Activated T-helper 1 cell treated with anti-CD3 and anti-CD28 coated beads, Interleukin-12 subunit alpha, Interleukin-12 subunit beta, Interleukin-2, Interleukin-4 antibody, amounts not matched to agents 30 ng/mL and 10 ng/mL and 1 ng/mL, durations not matched to agents 14 hours and 24 hours and 36 hours (primary cell): ENCODE results near the gene MFSD11. TPM values are rescaled to one million over a fixed set of nuclear protein-coding genes. Genes with fewer than 3 reads are reported as not detected.
"Not testable (repeated sequence)": the region's sequence is repeated elsewhere in the genome, so short reads cannot be mapped to it uniquely, and the experiment has no call there.

Experiments
- DNase-seq: peaks from one replicate; pipeline ENCODE4 v3.0.0; 2021; ENCODE audit warnings: low spot score
- H3K27ac Mint-ChIP-seq: one replicate; pipeline ENCODE4 v1.8.0; 2021; ENCODE audit warnings: mild to moderate bottlenecking, mixed read lengths
- H3K27me3 Mint-ChIP-seq: one replicate; pipeline ENCODE4 v1.8.0; 2022; ENCODE audit warnings: mild to moderate bottlenecking, moderate library complexity, mixed read lengths; ENCODE audit not compliant: insufficient read depth
- H3K36me3 Mint-ChIP-seq: one replicate; pipeline ENCODE4 v1.8.0; 2021; ENCODE audit warnings: low read depth, mixed read lengths
- H3K4me1 Mint-ChIP-seq: one replicate; pipeline ENCODE4 v1.8.0; 2021; ENCODE audit warnings: low read depth, mixed read lengths
- H3K4me3 Mint-ChIP-seq: one replicate; pipeline ENCODE4 v1.8.0; 2021; ENCODE audit warnings: mild to moderate bottlenecking, moderate library complexity, mixed read lengths
- H3K9me3 Mint-ChIP-seq: one replicate; pipeline ENCODE4 v1.8.0; 2021; ENCODE audit warnings: mixed read lengths
- intact Hi-C: fragments of 100-400 bp; cut with micrococcal nuclease; formaldehyde crosslinking; loops from one replicate; pipeline ENCODE4 v1.15.1; 2024
- total RNA-seq: library from RNA; stranded (reverse); gene quantifications from 2 replicates; pipeline ENCODE4 v1.2.3, GENCODE V29; 2022

The MFSD11 gene
- total RNA-seq, 1 donor from 2014 or later, result 17.1 TPM

DNA sequence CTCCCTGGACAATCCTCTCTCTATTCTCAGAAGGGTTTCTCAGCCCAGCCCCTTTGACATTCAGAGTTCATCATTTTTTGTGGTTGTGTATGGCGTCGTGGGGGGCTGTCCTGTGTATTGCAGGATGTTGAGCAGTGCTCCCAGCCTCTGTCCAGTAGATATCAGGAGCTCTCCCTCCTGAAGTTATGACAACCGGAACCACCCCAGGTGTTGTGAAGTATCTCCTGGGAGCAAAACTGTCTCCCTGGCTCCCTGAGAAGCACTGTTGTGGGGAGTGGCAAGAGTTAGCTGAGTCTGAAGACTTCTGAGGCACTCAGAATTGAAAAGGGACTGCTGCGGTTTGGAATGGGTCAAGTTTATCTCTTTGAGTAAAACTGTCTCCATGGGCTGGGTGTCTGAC lies 74.3 kb downstream of the MFSD11 start:
- DNase-seq, result no peak
- Mint-ChIP-seq H3K4me1 (peaks cover 8% of the 10 kb centered on the region), H3K27ac (no peak overlapping the region), H3K4me3 (no peak overlapping the region), H3K9me3 (no peaks in the 10 kb centered on the region), H3K36me3 (no peaks in the 10 kb centered on the region), H3K27me3 (peaks cover 4% of the 10 kb centered on the region)
- intact Hi-C loops, result no loop called here

DNA sequence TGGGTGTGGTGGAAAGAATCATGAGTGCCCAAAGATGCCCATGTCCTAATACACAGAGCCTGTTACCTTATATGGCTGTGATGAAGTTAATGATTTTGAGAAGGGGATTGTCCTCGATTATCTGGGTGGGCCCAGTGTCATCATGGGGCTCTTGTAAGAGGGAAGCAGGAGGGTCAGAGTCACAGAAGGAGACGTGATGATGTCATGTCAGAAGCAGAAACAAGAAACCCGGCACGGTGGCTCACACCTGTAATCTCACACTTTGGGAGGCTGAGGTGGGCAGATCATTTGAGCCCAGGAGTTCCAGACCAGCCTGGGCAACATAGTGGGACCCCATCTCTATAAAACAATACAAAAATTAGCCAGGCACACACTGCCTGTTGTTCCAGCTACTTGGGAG lies 75.0 kb downstream of the MFSD11 start:
- H3K27me3 Mint-ChIP-seq, result peaks cover 4% of the 10 kb centered on the region
- H3K36me3 Mint-ChIP-seq, result no peaks in the 10 kb centered on the region
- no peak for DNase-seq
- no peaks in the 10 kb centered on the region for H3K9me3 Mint-ChIP-seq
- H3K4me3 Mint-ChIP-seq, result no peak overlapping the region
- no peak overlapping the region for H3K27ac Mint-ChIP-seq
- intact Hi-C loops, result no loop called here
- H3K4me1 Mint-ChIP-seq, result peaks cover 8% of the 10 kb centered on the region

DNA sequence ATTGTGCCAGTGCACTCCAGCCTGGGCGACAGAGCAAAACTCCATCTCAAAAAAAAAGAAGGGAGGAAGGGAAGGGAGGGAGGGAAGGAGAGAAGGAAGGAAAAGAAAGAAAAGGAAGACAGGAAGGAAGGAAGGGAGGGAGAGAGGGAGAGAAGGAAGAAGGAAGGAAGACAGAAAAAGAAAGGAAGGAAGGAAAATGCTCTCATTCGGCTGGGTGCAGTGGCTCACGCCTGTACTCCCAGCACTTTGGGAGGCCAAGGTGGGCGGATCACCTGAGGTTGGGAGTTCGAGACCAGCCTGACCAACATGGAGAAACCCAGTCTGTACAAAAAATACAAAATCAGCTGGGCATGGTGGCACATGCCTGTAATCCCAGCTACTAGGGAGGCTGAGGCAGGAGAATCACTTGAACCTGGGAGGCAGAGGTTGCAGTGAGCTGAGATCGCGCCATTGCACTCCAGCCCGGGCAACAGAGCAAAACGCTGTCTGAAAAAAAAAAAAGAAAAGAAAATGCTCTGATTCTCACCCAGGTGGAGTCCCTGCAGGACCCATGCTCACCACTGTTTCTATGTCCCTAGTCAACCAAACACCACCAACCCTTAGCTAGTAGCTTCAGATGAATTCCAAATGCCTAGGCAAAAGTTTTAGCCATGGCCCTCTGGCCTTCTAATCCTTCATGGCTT lies 78.1 kb downstream of the MFSD11 start:
- H3K9me3 Mint-ChIP-seq, H3K27ac Mint-ChIP-seq, H3K36me3 Mint-ChIP-seq, H3K27me3 Mint-ChIP-seq, DNase-seq, H3K4me3 Mint-ChIP-seq, H3K4me1 Mint-ChIP-seq: not testable (repeated sequence)
- intact Hi-C loops, result loop anchor here (1.0 kb wide), 1 partner anchor 251 kb away; no protein-coding TSS in a partner anchor

DNA sequence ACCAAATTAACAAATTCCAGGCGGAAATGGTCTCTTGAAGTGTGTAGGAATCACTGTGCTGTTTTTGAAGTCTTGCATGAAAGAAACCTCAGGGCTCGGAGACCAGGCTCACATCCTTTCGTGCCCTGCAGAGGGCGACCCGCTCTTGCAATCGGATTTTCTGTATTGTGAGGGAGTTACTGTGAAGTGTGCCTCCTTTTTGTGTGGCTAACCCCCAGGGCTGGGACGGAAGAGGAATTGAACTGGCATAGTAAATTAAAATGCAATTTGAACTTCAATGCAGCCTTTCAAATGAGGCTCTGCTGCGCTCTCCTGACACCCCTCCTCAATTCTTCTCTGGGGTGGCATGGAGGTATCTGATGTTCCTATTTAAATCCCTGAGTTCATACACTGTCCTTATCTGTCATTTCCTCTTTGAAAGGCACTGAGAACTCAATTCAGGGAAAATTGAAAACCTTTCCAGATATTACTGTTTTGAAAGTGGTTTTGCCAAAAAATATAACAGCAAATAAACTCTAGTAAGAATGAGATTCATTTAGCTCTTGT lies 78.7 kb downstream of the MFSD11 start:
- intact Hi-C loops, result loop anchor here (1.0 kb wide), 1 partner anchor 251 kb away; no protein-coding TSS in a partner anchor
- DNase-seq, result peak; percentile 51
- Mint-ChIP-seq H3K36me3 (no peaks in the 10 kb centered on the region), H3K27ac (no peak overlapping the region), H3K27me3 (peaks cover 8% of the 10 kb centered on the region), H3K4me1 (peaks cover 8% of the 10 kb centered on the region), H3K4me3 (no peak overlapping the region), H3K9me3 (no peaks in the 10 kb centered on the region)

DNA sequence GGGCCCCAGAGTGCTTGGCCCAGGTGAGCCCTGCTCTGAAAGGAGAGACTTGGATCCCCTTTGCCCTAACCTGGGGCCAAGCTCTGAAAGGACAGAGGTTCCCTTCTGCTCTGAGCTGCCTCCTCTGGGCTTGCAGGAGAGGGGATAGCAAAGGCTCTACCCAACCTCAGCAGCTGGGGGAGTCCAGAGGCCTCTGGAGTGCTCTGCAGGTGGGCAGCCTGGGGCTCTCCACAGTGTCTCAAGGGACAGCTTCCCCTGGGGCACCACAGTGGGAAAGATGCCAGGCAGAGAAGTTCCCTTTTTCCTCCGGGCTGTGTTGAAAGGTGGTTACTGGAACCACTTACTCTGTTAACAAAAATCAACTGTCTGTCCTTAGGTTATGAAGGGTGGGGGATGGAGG lies 82.1 kb downstream of the MFSD11 start:
- H3K36me3 Mint-ChIP-seq, result no peaks in the 10 kb centered on the region
- intact Hi-C loops, result no loop called here
- H3K27ac Mint-ChIP-seq, result no peak overlapping the region

DNA sequence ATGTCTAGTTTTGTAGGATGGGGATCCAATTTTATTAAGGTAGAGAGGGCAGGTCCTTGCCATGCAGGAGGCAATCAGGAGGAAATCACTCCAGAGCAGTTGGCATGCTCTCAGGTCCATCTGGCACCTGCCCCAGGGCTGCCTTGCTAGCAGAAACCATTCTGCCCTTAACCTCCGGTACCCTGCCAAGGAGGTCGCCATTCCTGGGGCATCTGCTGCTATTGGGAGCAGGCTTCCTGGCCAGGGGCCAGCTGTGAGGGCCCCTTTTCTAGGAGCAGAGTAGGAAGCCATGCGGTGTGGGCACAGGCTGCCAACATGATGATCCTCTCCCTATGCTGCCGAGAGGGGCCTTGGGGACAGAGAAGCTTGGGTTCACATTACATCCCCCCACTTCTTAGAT lies 82.6 kb downstream of the MFSD11 start:
- Mint-ChIP-seq H3K4me3 (no peak overlapping the region), H3K27ac (no peak overlapping the region), H3K4me1 (peaks cover 8% of the 10 kb centered on the region), H3K36me3 (no peaks in the 10 kb centered on the region), H3K27me3 (peaks cover 3% of the 10 kb centered on the region), H3K9me3 (no peaks in the 10 kb centered on the region)
- intact Hi-C loops, result no loop called here
- DNase-seq, result no peak

More for the DNA sequence above, 82.1 kb downstream of the MFSD11 start:
- DNase-seq, result no peak
- Mint-ChIP-seq H3K9me3 (no peaks in the 10 kb centered on the region), H3K4me3 (no peak overlapping the region), H3K27me3 (peaks cover 3% of the 10 kb centered on the region), H3K4me1 (peaks cover 8% of the 10 kb centered on the region)

DNA sequence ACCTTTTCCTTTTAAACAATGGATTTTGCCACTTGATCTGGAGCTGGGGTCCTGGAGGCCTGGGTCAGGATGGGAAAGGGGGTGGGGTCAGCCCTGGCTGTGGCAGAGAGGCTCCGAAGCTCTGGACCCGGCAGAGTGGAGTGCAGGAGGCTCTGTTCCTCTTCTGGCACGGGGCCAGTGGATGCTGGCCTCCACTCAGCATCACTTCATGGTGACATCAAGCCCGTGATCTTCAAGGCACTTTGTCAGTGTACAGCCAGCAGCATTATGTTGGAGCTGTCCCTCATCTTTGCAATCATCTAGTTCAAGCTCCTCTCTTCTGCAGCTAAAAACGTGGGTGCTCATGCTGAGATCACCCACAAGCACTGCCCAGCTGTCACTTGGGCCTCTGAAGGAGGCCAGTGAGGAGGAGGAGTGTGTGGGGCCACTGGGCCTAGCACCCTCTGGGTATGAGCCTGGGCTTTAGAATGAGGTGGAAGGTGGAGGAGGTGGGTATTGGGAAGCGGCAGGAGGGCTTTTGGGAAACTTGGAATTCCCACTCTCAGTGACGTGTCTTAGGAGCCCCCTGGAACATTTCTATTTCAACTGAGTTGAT lies 84.4 kb downstream of the MFSD11 start:
- no peak overlapping the region for H3K4me3 Mint-ChIP-seq
- no peaks in the 10 kb centered on the region for H3K9me3 Mint-ChIP-seq
- H3K27me3 Mint-ChIP-seq, result peaks cover 5% of the 10 kb centered on the region
- no peak for DNase-seq
- no peaks in the 10 kb centered on the region for H3K4me1 Mint-ChIP-seq
- no peaks in the 10 kb centered on the region for H3K36me3 Mint-ChIP-seq
- intact Hi-C loops, result no loop called here
- H3K27ac Mint-ChIP-seq, result no peak overlapping the region

DNA sequence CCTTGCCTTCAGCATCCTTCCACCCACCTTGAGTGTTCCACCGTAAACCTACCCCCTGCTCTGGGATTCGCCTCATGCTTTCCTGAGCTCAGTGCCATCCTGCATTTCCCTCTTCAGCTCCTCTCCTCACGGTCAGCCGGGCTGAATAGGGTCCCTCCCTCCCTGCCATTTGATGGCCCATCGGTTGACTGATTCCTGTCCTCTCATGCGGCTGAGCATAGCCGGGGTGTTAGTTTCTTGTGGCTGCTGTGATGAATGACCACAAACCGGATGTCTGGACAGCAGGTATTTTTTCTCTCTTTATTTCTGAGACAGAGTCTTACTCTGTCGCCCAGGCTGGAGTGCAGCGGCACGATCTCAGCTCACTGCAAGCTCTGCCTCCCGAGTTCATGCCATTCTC lies 86.2 kb downstream of the MFSD11 start:
- intact Hi-C loops, result no loop called here

DNA sequence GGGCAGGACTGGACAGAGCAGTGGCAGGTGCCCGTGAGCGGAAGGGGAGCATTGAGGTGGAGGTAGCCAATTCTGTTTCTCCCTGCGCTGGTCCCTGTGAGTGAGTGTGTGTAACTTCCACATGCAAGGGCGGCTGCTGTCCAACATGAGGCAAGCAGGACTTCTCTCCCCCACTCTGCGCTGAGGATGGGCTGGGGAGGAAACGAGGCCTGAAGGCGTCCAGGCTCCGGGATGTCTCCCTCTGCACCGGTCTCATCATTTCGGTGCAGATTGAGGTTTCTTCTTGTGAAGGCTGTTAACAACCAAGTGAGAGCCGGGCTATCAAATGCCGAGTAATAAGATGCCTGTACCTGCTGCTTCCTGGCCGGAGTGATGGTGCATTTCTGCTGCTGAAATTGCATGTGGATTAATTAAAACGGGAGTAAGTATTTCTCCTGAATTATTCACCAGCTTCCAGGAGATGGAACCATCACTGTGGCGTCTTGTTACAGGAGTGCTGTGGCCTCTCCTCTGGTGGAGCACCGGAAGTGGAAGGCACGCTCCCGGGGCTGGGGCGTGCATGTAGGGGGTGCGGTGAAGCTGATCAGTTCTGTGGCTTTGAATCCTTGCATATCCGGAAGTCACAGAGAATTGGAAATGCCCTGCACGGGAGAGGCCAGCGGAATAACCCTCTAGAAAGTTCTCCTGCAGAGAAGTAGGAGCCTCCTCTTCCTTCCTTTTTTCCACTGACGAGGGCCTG lies 88.6 kb downstream of the MFSD11 start:
- H3K36me3 Mint-ChIP-seq, result no peaks in the 10 kb centered on the region
- no peak overlapping the region for H3K4me3 Mint-ChIP-seq
- H3K27me3 Mint-ChIP-seq, result peaks cover 8% of the 10 kb centered on the region
- no peak overlapping the region for H3K27ac Mint-ChIP-seq
- H3K9me3 Mint-ChIP-seq, result no peaks in the 10 kb centered on the region
- no peaks in the 10 kb centered on the region for H3K4me1 Mint-ChIP-seq
- DNase-seq, result no peak
- intact Hi-C loops, result no loop called here

More for the DNA sequence above, 86.2 kb downstream of the MFSD11 start:
- Mint-ChIP-seq H3K9me3 (no peaks in the 10 kb centered on the region), H3K27me3 (peaks cover 5% of the 10 kb centered on the region), H3K4me1 (no peaks in the 10 kb centered on the region), H3K27ac (no peak overlapping the region), H3K36me3 (no peaks in the 10 kb centered on the region), H3K4me3 (no peak overlapping the region)
- no peak for DNase-seq

DNA sequence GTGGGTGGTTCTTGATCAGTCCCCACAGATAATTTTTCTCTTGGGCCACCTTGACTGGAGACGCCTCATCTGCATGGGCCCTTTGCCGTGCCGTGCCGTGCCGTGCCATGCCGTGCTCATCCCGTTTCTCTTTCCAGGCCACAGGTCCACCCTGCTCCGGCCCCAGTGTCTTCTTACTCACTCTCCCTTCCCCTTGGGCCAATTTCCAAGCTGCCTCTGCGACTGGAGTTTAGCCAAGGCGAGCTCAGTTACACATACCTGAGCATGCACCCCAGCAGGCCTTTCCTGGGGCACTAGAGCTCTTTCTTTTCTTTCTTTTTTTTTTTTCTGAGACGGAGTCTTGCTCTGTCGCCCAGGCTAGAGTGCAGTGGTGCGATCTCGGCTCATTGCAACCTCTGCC lies 89.8 kb downstream of the MFSD11 start:
- Mint-ChIP-seq H3K27me3 (peaks cover 8% of the 10 kb centered on the region), H3K27ac (no peak overlapping the region), H3K4me3 (no peak overlapping the region), H3K9me3 (no peaks in the 10 kb centered on the region), H3K36me3 (no peaks in the 10 kb centered on the region), H3K4me1 (no peaks in the 10 kb centered on the region)
- intact Hi-C loops, result no loop called here
- DNase-seq, result no peak

Other genes with a start within 250 kb of the MFSD11 start
- gene RHBDF2, start 236.7 kb upstream of the MFSD11 start, total RNA-seq, result 53.2 and 53.7 TPM in 2 replicates
- gene CYGB, start 200.4 kb upstream of the MFSD11 start, total RNA-seq, result not detected in 2 replicates
- gene PRCD, start 198.1 kb upstream of the MFSD11 start, total RNA-seq, result not detected in 2 replicates
- not detected in 2 replicates for gene ST6GALNAC2, start 152.3 kb upstream of the MFSD11 start, total RNA-seq
- gene ST6GALNAC1, start 94.4 kb upstream of the MFSD11 start, total RNA-seq, result 0.78 and 0.83 TPM in 2 replicates
- 3.8 and 5.1 TPM in 2 replicates for gene MXRA7, start 27.2 kb upstream of the MFSD11 start, total RNA-seq
- gene JMJD6, start 11.5 kb upstream of the MFSD11 start, total RNA-seq, result 80.5 TPM in 2 replicates
- gene METTL23, start 11.3 kb upstream of the MFSD11 start, total RNA-seq, result 35.5 and 38.2 TPM in 2 replicates
- gene SRSF2, start 788 bp upstream of the MFSD11 start, total RNA-seq, result 535 and 541 TPM in 2 replicates
- 0.81 and 1.2 TPM in 2 replicates for gene MGAT5B, start 130.3 kb downstream of the MFSD11 start, total RNA-seq